PFSK-1 (cell line): ENCODE results near the gene DGKB.

ENCODE experiments used
- FOXP2 ChIP-seq: optimal IDR thresholded peaks from 2 replicates; pipeline ENCODE3; 2011; ENCODE audit warnings: borderline replicate concordance, control low read depth, inconsistent platforms; ENCODE audit not compliant: insufficient read depth; ENCODE audit errors: extremely low read length, extremely low read depth
- POLR2AphosphoS5 ChIP-seq: IDR thresholded peaks from 2 replicates; pipeline ENCODE4 v1.6.1; 2012; ENCODE audit warnings: low read depth, mild to moderate bottlenecking, control low read depth, low read length, moderate library complexity
- SIN3A ChIP-seq: IDR thresholded peaks from 2 replicates; pipeline ENCODE4 v1.6.1; 2012; ENCODE audit warnings: mild to moderate bottlenecking, low read length, moderate library complexity, borderline replicate concordance; ENCODE audit not compliant: insufficient read depth
- TAF1 ChIP-seq: IDR thresholded peaks from 2 replicates; pipeline ENCODE4 v1.6.1; 2012; ENCODE audit warnings: low read length, control low read depth, borderline replicate concordance; ENCODE audit not compliant: insufficient read depth
- TF ChIP-seq, protein P1 (sequence below), 2 experiments: IDR thresholded peaks; 2 replicates each; pipeline versions ENCODE4 v1.6.1 to v1.8.0; 2011 to 2012; ENCODE audit warnings: low read depth in 2 of 2, low read length in 2 of 2, control low read depth in 1 of 2, inconsistent platforms in 1 of 2, mild to moderate bottlenecking in 1 of 2, moderate library complexity in 1 of 2; ENCODE audit not compliant: insufficient read depth in 1 of 2

DGKB gene

GRCh38 chr7:14630048-14630447, 272.5 kb downstream of the DGKB start:
- TF ChIP-seq, protein P1, sequence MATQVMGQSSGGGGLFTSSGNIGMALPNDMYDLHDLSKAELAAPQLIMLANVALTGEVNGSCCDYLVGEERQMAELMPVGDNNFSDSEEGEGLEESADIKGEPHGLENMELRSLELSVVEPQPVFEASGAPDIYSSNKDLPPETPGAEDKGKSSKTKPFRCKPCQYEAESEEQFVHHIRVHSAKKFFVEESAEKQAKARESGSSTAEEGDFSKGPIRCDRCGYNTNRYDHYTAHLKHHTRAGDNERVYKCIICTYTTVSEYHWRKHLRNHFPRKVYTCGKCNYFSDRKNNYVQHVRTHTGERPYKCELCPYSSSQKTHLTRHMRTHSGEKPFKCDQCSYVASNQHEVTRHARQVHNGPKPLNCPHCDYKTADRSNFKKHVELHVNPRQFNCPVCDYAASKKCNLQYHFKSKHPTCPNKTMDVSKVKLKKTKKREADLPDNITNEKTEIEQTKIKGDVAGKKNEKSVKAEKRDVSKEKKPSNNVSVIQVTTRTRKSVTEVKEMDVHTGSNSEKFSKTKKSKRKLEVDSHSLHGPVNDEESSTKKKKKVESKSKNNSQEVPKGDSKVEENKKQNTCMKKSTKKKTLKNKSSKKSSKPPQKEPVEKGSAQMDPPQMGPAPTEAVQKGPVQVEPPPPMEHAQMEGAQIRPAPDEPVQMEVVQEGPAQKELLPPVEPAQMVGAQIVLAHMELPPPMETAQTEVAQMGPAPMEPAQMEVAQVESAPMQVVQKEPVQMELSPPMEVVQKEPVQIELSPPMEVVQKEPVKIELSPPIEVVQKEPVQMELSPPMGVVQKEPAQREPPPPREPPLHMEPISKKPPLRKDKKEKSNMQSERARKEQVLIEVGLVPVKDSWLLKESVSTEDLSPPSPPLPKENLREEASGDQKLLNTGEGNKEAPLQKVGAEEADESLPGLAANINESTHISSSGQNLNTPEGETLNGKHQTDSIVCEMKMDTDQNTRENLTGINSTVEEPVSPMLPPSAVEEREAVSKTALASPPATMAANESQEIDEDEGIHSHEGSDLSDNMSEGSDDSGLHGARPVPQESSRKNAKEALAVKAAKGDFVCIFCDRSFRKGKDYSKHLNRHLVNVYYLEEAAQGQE (IDR thresholded peaks at IDR 0.05; ENCODE audit: insufficient read depth in 1 of 2, low read depth in 2 of 2, low read length in 2 of 2), result no peak
- TF ChIP-seq TAF1 (no peak), FOXP2 (no peak), POLR2AphosphoS5 (no peak), SIN3A (no peak)

DNA sequence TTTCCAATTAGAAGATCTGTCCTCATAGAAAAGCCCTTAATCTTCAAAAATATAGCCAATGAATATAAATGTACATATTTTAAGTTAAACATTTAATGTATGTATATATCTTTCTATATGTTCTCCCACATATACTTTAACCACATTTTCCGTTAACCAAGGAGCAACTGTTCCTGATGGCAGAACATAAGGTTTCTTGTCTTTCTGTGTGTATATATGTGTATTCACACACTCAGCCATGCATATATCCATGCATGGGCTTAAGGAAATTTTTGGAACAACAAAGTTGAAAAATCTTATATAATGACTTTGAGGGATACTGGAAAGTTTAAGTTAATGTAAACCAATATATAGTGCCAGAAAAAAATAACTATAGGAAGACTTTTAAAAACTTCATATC, 274.0 kb downstream of the DGKB start:
- TF ChIP-seq POLR2AphosphoS5, result no peak
- TF ChIP-seq TAF1, result no peak
- TF ChIP-seq SIN3A, result no peak
- no peak for TF ChIP-seq FOXP2
- TF ChIP-seq, protein P1 (IDR thresholded peaks at IDR 0.05; ENCODE audit: insufficient read depth in 1 of 2, low read depth in 2 of 2, low read length in 2 of 2), result no peak

DNA sequence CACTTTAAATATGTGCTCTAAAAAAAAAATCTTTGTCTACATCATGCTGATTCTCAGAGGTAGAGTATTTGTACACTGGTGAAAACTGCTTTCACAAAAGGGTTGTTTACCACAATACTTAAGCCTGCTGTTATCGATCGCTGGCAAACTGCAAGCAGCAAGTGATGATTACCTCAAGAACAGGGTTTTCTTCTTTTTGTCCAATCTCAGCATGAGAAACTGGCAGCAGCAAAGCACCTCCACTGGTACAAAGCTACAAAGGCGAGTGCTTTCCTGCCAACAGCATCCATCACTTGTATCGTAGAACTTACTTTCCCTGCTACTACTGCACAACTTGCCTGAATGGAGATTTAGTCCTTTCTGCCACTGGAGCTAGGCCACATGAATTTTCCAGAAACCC, 276.5 kb downstream of the DGKB start:
- TF ChIP-seq, protein P1 (IDR thresholded peaks at IDR 0.05; ENCODE audit: insufficient read depth in 1 of 2, low read depth in 2 of 2, low read length in 2 of 2), result no peak
- TF ChIP-seq POLR2AphosphoS5, result no peak
- TF ChIP-seq FOXP2, result no peak
- TF ChIP-seq TAF1, result no peak
- no peak for TF ChIP-seq SIN3A

GRCh38 chr7:14622559-14622958, 280.0 kb downstream of the DGKB start:
- TF ChIP-seq FOXP2 (no peak), POLR2AphosphoS5 (no peak), SIN3A (no peak), TAF1 (no peak)
- TF ChIP-seq, protein P1 (IDR thresholded peaks at IDR 0.05; ENCODE audit: insufficient read depth in 1 of 2, low read depth in 2 of 2, low read length in 2 of 2), result no peak

- TF ChIP-seq FOXP2 (no peak), POLR2AphosphoS5 (no peak), TAF1 (no peak)
- TF ChIP-seq, protein P1 (IDR thresholded peaks at IDR 0.05; ENCODE audit: insufficient read depth in 1 of 2, low read depth in 2 of 2, low read length in 2 of 2), result no peak
Measured at GRCh38 chr7:14606101-14606500, 296.4 kb downstream of the DGKB start.
